PC-3 (cell line): ENCODE data around the gene MCL1. TPM values are rescaled to one million over a fixed set of nuclear protein-coding genes. Genes with fewer than 3 reads are reported as not detected.

Experiments
- ATAC-seq: fragments of 200-7000 bp; cut with Tn5 transposase; 2 replicates; pipeline ENCODE4 v1.9.1; 2020; ENCODE audit warnings: mild to moderate bottlenecking, moderate library complexity
- BruUV-seq: library from RNA; stranded (reverse); fragments of 400-500 nt; replicated peaks from 2 replicates; lab custom pipeline; 2021; lab: Mats Ljungman, UMichigan
- CTCF ChIA-PET: fragments of 300-600 bp; sonication (Branson Sonifier 250); formaldehyde crosslinking; loops from one replicate; lab custom pipeline; 2022; ENCODE audit warnings: antibody characterized with exemption; lab: Charles Lee
- POLR2A ChIA-PET: fragments of 300-600 bp; sonication (Branson Sonifier 250); formaldehyde crosslinking; loops from one replicate; lab custom pipeline; 2022; ENCODE audit warnings: antibody characterized with exemption; ENCODE audit not compliant: unreplicated experiment; lab: Charles Lee
- DNase-seq: peaks from one replicate; pipeline ENCODE4 v3.0.0-alpha.2; 2015
- H2AFZ ChIP-seq: fragments of 300-600 bp; sonication (generic); 2 replicates; pipeline ENCODE4 v1.6.0; 2016; ENCODE audit warnings: antibody characterized with exemption, low read length
- H3F3A ChIP-seq: fragments of 300-600 bp; sonication (generic); one replicate; pipeline ENCODE4 v1.6.0; 2017; ENCODE audit warnings: antibody characterized with exemption, low read length, control low read depth, mild to moderate bottlenecking; ENCODE audit not compliant: unreplicated experiment
- H3K27ac ChIP-seq: fragments of 300-600 bp; sonication (generic); 2 replicates; pipeline ENCODE4 v1.5.1; 2016; ENCODE audit warnings: mild to moderate bottlenecking, low read length
- H3K27me3 ChIP-seq: fragments of 300-600 bp; sonication (generic); 2 replicates; pipeline ENCODE4 v1.6.1; 2016; ENCODE audit warnings: low read length, mixed read lengths
- H3K36me3 ChIP-seq: fragments of 300-600 bp; sonication (generic); 2 replicates; pipeline ENCODE4 v1.6.1; 2016; ENCODE audit warnings: low read depth, mixed run types, low read length, mixed read lengths
- H3K4me1 ChIP-seq: fragments of 300-600 bp; sonication (generic); 2 replicates; pipeline ENCODE4 v1.5.1; 2016; ENCODE audit warnings: low read length; ENCODE audit not compliant: insufficient read depth
- H3K4me2 ChIP-seq: fragments of 300-600 bp; sonication (generic); 2 replicates; pipeline ENCODE4 v1.6.0; 2016; ENCODE audit warnings: low read length
- H3K4me3 ChIP-seq: fragments of 300-600 bp; sonication (generic); 2 replicates; pipeline ENCODE4 v1.5.1; 2016; ENCODE audit warnings: mild to moderate bottlenecking, low read length, mixed read lengths
- H3K79me2 ChIP-seq: fragments of 300-600 bp; sonication (generic); 2 replicates; pipeline ENCODE4 v1.6.1; 2017; ENCODE audit warnings: low read length, mixed read lengths
- H3K9ac ChIP-seq: fragments of 300-600 bp; sonication (generic); 2 replicates; pipeline ENCODE4 v1.6.0; 2016; ENCODE audit warnings: mild to moderate bottlenecking, low read length
- H3K9me2 ChIP-seq: fragments of 300-600 bp; sonication (generic); replicated peaks from 2 replicates; pipeline ENCODE4 v1.6.1; 2016; ENCODE audit warnings: mixed run types, low read length, mixed read lengths
- H3K9me3 ChIP-seq: fragments of 300-600 bp; sonication (generic); 2 replicates; pipeline ENCODE4 v1.6.1; 2016; ENCODE audit warnings: low read length, mixed read lengths
- H4K20me1 ChIP-seq: fragments of 300-600 bp; sonication (generic); 2 replicates; pipeline ENCODE4 v1.6.1; 2016; ENCODE audit warnings: low read length, mixed read lengths
- EZH2 ChIP-seq: fragments of 300-600 bp; sonication (generic); IDR thresholded peaks from one replicate; pipeline ENCODE4 v1.6.1; 2017; ENCODE audit warnings: antibody characterized with exemption, mild to moderate bottlenecking, low read length; ENCODE audit not compliant: unreplicated experiment
- EZH2phosphoT487 ChIP-seq: fragments of 300-600 bp; sonication (generic); IDR thresholded peaks from 2 replicates; pipeline ENCODE4 v1.6.1; 2018; ENCODE audit warnings: mild to moderate bottlenecking, antibody characterized with exemption, low read length, borderline replicate concordance
- intact Hi-C: fragments of 100-400 bp; cut with micrococcal nuclease; formaldehyde crosslinking; loops from 2 replicates; pipeline ENCODE4 v1.9.0; 2023
- total RNA-seq: library from RNA; depleted of rRNA; stranded (reverse); fragments of >200 nt; gene quantifications from 2 replicates; pipeline ENCODE4 v1.2.3, GENCODE V29; 2014
- TF ChIP-seq, protein P1 (sequence below): fragments of 300-600 bp; sonication (generic); conservative IDR thresholded peaks from 2 replicates; pipeline ENCODE4 v1.5.1; 2017; ENCODE audit warnings: antibody characterized with exemption, low read depth, mild to moderate bottlenecking, low read length

MCL1 gene
- total RNA-seq, 1 experiment from 2014 or later, result 285 TPM

DNA sequence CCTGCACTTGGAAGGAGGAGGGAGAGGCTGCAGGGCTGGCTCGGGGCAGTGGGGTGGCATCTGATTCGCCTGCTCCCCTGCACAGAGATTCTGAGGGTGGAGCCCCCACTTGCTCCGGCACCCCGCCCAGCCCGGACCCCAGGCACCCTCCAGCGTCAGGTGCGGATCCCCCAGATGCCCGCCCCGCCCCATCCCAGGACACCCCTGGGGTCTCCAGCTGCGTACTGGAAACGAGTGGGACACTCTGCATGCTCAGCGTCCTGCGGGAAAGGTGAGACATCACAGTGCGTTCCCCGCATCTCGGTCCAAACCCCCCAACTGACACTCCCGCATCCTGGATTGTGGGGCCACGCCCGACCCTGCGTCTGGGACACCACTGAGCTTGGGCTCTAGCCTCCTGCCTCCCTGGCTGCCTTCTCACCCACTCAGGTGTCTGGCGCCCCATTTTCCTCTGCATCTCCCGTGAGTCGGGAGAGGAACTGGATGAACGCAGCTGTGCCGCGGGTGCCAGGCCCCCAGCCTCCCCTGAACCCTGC is 22.3 kb downstream of the MCL1 start:
- H4K20me1 ChIP-seq, result no peaks in the 10 kb centered on the region
- no peaks in the 10 kb centered on the region for H3F3A ChIP-seq
- no peaks in the 10 kb centered on the region for H3K9me2 ChIP-seq
- no peak overlapping the region for H2AFZ ChIP-seq
- DNase-seq (no peak), ATAC-seq (no peak)
- TF ChIP-seq EZH2phosphoT487 (no peak), EZH2 (no peak)
- TF ChIP-seq, protein P1, sequence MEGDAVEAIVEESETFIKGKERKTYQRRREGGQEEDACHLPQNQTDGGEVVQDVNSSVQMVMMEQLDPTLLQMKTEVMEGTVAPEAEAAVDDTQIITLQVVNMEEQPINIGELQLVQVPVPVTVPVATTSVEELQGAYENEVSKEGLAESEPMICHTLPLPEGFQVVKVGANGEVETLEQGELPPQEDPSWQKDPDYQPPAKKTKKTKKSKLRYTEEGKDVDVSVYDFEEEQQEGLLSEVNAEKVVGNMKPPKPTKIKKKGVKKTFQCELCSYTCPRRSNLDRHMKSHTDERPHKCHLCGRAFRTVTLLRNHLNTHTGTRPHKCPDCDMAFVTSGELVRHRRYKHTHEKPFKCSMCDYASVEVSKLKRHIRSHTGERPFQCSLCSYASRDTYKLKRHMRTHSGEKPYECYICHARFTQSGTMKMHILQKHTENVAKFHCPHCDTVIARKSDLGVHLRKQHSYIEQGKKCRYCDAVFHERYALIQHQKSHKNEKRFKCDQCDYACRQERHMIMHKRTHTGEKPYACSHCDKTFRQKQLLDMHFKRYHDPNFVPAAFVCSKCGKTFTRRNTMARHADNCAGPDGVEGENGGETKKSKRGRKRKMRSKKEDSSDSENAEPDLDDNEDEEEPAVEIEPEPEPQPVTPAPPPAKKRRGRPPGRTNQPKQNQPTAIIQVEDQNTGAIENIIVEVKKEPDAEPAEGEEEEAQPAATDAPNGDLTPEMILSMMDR, result no peak
- ChIA-PET CTCF (no interaction called here), POLR2A (no interaction called here)
- no peak overlapping the region for H3K27ac ChIP-seq
- no peaks in the 10 kb centered on the region for H3K79me2 ChIP-seq
- no peaks in the 10 kb centered on the region for H3K36me3 ChIP-seq
- H3K9ac ChIP-seq, result no peak overlapping the region
- no TSS peak for BruUV-seq
- H3K4me3 ChIP-seq, result no peak overlapping the region
- H3K27me3 ChIP-seq, result no peaks in the 10 kb centered on the region
- peaks cover 27% of the 10 kb centered on the region for H3K4me1 ChIP-seq
- intact Hi-C loops, result no loop called here
- H3K9me3 ChIP-seq, result no peaks in the 10 kb centered on the region
- H3K4me2 ChIP-seq, result no peak overlapping the region

- H3K27me3 ChIP-seq, result no peaks in the 10 kb centered on the region
- H3K36me3 ChIP-seq, result no peaks in the 10 kb centered on the region
- ChIA-PET POLR2A (no interaction called here), CTCF (no interaction called here)
- H3K4me3 ChIP-seq, result no peak overlapping the region
- no peak overlapping the region for H3K9ac ChIP-seq
- H3K79me2 ChIP-seq, result no peaks in the 10 kb centered on the region
- H3K9me3 ChIP-seq, result no peaks in the 10 kb centered on the region
- H3K4me2 ChIP-seq, result no peak overlapping the region
- intact Hi-C loops, result no loop called here
- H3K27ac ChIP-seq, result no peak overlapping the region
- no TSS peak for BruUV-seq
- H3F3A ChIP-seq, result no peaks in the 10 kb centered on the region
- TF ChIP-seq EZH2phosphoT487, result no peak
- no peak overlapping the region for H2AFZ ChIP-seq
- H3K9me2 ChIP-seq, result no peaks in the 10 kb centered on the region
- H4K20me1 ChIP-seq, result no peaks in the 10 kb centered on the region
- ATAC-seq (no peak), DNase-seq (no peak)
- peaks cover 25% of the 10 kb centered on the region for H3K4me1 ChIP-seq
Observed at GRCh38 chr1:150555971-150556865, 23.2 kb downstream of the MCL1 start.

GRCh38 chr1:150555198-150555970 is 24.0 kb downstream of the MCL1 start:
- Histone ChIP-seq H4K20me1 (no peaks in the 10 kb centered on the region), H3K4me3 (no peak overlapping the region), H3K36me3 (no peaks in the 10 kb centered on the region), H3K27ac (no peak overlapping the region), H3K27me3 (no peaks in the 10 kb centered on the region), H3K4me1 (peaks cover 20% of the 10 kb centered on the region), H3K79me2 (no peaks in the 10 kb centered on the region), H3F3A (no peaks in the 10 kb centered on the region), H3K9me2 (no peaks in the 10 kb centered on the region), H3K4me2 (no peak overlapping the region), H2AFZ (no peak overlapping the region), H3K9me3 (no peaks in the 10 kb centered on the region), H3K9ac (no peak overlapping the region)
- DNase-seq (no peak), ATAC-seq (no peak)
- ChIA-PET POLR2A (interaction anchor here (0.7 kb wide), 1 partner anchor 24 kb away, joined by 15 read pairs; the partner anchor contains the start of gene MCL1), CTCF (no interaction called here)
- TF ChIP-seq EZH2phosphoT487, result no peak
- TF ChIP-seq, protein P1, result no peak
- TF ChIP-seq EZH2, result no peak
- intact Hi-C loops, result no loop called here
- no TSS peak for BruUV-seq
